Neuronal stem cell (in vitro differentiated cells): ENCODE results near the gene L3MBTL4.
A peak's percentile ranks its signal among the peaks of the same experiment; 100 is the strongest.

ENCODE experiments used
- DNase-seq: peaks from one replicate; pipeline ENCODE4 v3.0.0-alpha.2; 2013; ENCODE audit warnings: low spot score
- H2AFZ ChIP-seq: one replicate; pipeline ENCODE4 v1.6.1; 2013; ENCODE audit warnings: mild to moderate bottlenecking, low read length, inconsistent platforms
- H2AK5ac ChIP-seq: 2 replicates; pipeline ENCODE4 v1.6.1; 2013; ENCODE audit warnings: low read depth, mild to moderate bottlenecking, inconsistent platforms, low read length, moderate library complexity, mixed read lengths
- H2BK120ac ChIP-seq: 2 replicates; pipeline ENCODE4 v1.6.1; 2013; ENCODE audit warnings: low read depth, mild to moderate bottlenecking, inconsistent platforms, low read length, moderate library complexity, mixed read lengths
- H2BK12ac ChIP-seq: one replicate; pipeline ENCODE4 v1.6.1; 2013; ENCODE audit warnings: low read length, inconsistent platforms
- H2BK15ac ChIP-seq: 2 replicates; pipeline ENCODE4 v1.6.1; 2013; ENCODE audit warnings: mild to moderate bottlenecking, low read length, inconsistent platforms, mixed read lengths
- H2BK5ac ChIP-seq: one replicate; pipeline ENCODE4 v1.6.1; 2013; ENCODE audit warnings: inconsistent platforms, mild to moderate bottlenecking, low read length, moderate library complexity
- H3K14ac ChIP-seq: one replicate; pipeline ENCODE4 v1.6.1; 2013; ENCODE audit warnings: low read length, inconsistent platforms
- H3K18ac ChIP-seq: 2 replicates; pipeline ENCODE4 v1.6.1; 2013; ENCODE audit warnings: low read length, inconsistent platforms
- H3K23ac ChIP-seq: 2 replicates; pipeline ENCODE4 v1.6.1; 2013; ENCODE audit warnings: low read depth, mild to moderate bottlenecking, mixed read lengths, low read length, inconsistent platforms; ENCODE audit not compliant: poor library complexity
- H3K27ac ChIP-seq: replicated peaks from 3 replicates; pipeline ENCODE4 v1.5.1; 2013; ENCODE audit warnings: low read length, inconsistent platforms
- H3K27me3 ChIP-seq, 3 experiments: 2 replicates each; pipeline ENCODE4 v1.6.1; 2013; ENCODE audit warnings: low read length in 3 of 3, mild to moderate bottlenecking in 2 of 3, inconsistent platforms in 1 of 3, low read depth in 1 of 3, mixed read lengths in 1 of 3, moderate library complexity in 1 of 3; ENCODE audit not compliant: control insufficient read depth in 3 of 3, insufficient read depth in 3 of 3
- H3K36me3 ChIP-seq, 2 donors: replicated peaks in 1 of 2; 2 replicates each; pipeline ENCODE4 v1.6.1; 2013; ENCODE audit warnings: low read length in 2 of 2; ENCODE audit not compliant: control insufficient read depth in 2 of 2, insufficient read depth in 2 of 2
- H3K4ac ChIP-seq: 2 replicates; pipeline ENCODE4 v1.6.1; 2013; ENCODE audit warnings: inconsistent platforms, mild to moderate bottlenecking, low read length, moderate library complexity
- H3K4me1 ChIP-seq, 2 donors: 1 replicate in 1 of 2; 2 replicates in 1 of 2; pipeline ENCODE4 v1.6.1; 2013; ENCODE audit warnings: low read length in 2 of 2, low read depth in 1 of 2; ENCODE audit not compliant: control insufficient read depth in 2 of 2, insufficient read depth in 1 of 2
- H3K4me2 ChIP-seq: one replicate; pipeline ENCODE4 v1.6.1; 2013; ENCODE audit warnings: mild to moderate bottlenecking, low read length, inconsistent platforms; ENCODE audit not compliant: insufficient read depth, poor library complexity, severe bottlenecking
- H3K4me3 ChIP-seq, 2 donors: 2 replicates each; pipeline ENCODE4 v1.5.1; 2013; ENCODE audit warnings: low read length in 2 of 2, mild to moderate bottlenecking in 2 of 2, inconsistent platforms in 1 of 2, moderate library complexity in 1 of 2
- H3K79me1 ChIP-seq: one replicate; pipeline ENCODE4 v1.6.1; 2013; ENCODE audit warnings: low read depth, mild to moderate bottlenecking, inconsistent platforms, low read length, moderate library complexity
- H3K9ac ChIP-seq: one replicate; pipeline ENCODE4 v1.6.1; 2013; ENCODE audit warnings: mild to moderate bottlenecking, low read depth, low read length, inconsistent platforms; ENCODE audit not compliant: poor library complexity
- H3K9me3 ChIP-seq, 2 donors: replicated peaks in 1 of 2; 2 replicates each; pipeline versions ENCODE3 to v1.6.1; 2013; ENCODE audit warnings: low read length in 2 of 2, mild to moderate bottlenecking in 2 of 2, inconsistent platforms in 1 of 2, low read depth in 1 of 2, mixed read lengths in 1 of 2, moderate library complexity in 1 of 2; ENCODE audit not compliant: control insufficient read depth in 2 of 2, insufficient read depth in 1 of 2
- H4K8ac ChIP-seq: one replicate; pipeline ENCODE4 v1.6.1; 2013; ENCODE audit warnings: low read depth, mild to moderate bottlenecking, inconsistent platforms, low read length, moderate library complexity
- H4K91ac ChIP-seq: one replicate; pipeline ENCODE4 v1.6.1; 2013; ENCODE audit warnings: low read length, low read depth, mild to moderate bottlenecking, inconsistent platforms; ENCODE audit not compliant: poor library complexity
- WGBS, 2 donors: extraction: QIAGEN DNeasy Blood & Tissue Kit; methylation state at CpG; one replicate each; pipeline ENCODE4 v1.1.7; 2013; ENCODE audit warnings: missing lambda C conversion rate in 2 of 2, mixed read lengths in 1 of 2; ENCODE audit not compliant: insufficient read length in 2 of 2, insufficient replicate concordance in 1 of 2; ENCODE audit errors: extremely low coverage in 2 of 2; 5-methylcytosine and 5-hydroxymethylcytosine counted together

The L3MBTL4 gene

DNA sequence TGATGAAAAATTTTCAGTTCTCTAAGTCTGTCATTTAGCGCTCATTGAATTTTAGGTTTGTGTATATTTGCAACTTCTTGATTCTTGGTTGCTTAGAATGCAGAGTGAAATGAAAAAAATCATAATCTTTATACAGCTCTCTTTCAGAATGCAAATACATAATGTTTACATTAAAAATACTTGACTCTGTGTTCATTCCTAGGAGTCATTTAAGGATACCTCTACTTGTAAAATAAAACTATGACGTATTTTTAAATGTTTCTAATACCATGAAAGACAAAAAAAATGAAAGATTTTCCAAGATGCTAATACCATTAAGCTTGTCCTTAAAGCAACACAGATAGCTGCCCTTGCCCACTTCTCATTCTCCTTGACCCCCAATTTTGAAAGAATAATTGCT is 259.0 kb downstream of the L3MBTL4 start:
- H3K27ac ChIP-seq = no peak overlapping the region
- H2AFZ ChIP-seq = no peak overlapping the region
- H3K36me3 ChIP-seq = no peaks in the 10 kb centered on the region
- H4K8ac ChIP-seq = no peak overlapping the region
- no peak overlapping the region for H2AK5ac ChIP-seq
- H3K14ac ChIP-seq = no peak overlapping the region
- no peak overlapping the region for H3K23ac ChIP-seq
- no peak overlapping the region for H3K4me3 ChIP-seq
- no peak overlapping the region for H4K91ac ChIP-seq
- WGBS, 2 donors = no CpG with 5 or more reads among the region's 2 CpGs
- H2BK120ac ChIP-seq = no peak overlapping the region
- no peaks in the 10 kb centered on the region for H3K9me3 ChIP-seq
- no peak overlapping the region for H3K4ac ChIP-seq
- no peak overlapping the region for H3K4me2 ChIP-seq
- H2BK5ac ChIP-seq = no peak overlapping the region
- no peak overlapping the region for H3K18ac ChIP-seq
- no peaks in the 10 kb centered on the region for H3K27me3 ChIP-seq
- H3K79me1 ChIP-seq = no peaks in the 10 kb centered on the region
- no peaks in the 10 kb centered on the region for H3K4me1 ChIP-seq
- H2BK12ac ChIP-seq = no peak overlapping the region
- no peak for DNase-seq
- H2BK15ac ChIP-seq = no peak overlapping the region
- H3K9ac ChIP-seq = no peak overlapping the region

DNA sequence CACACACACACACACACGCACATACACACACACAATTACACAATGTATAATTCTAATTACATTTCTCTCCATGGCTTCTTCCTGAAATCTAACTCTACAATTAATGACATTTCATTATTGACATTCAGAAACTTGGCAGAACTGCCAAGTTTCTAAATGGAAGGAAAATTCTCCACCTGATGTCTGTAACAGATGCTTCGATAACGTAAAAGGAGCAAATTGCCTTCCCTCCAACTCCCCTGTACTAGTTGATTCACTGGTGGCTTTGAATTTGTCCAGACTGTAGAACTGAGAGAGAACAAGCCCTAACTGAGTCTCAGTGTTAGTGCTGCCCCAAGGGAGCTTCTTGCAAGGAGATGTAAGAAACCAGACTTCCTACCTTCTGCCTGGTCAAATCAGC is 264.3 kb downstream of the L3MBTL4 start:
- Histone ChIP-seq H3K4me1 (no peaks in the 10 kb centered on the region), H3K9me3 (no peaks in the 10 kb centered on the region), H2BK120ac (no peak overlapping the region), H3K27me3 (no peaks in the 10 kb centered on the region), H2AK5ac (no peak overlapping the region), H3K27ac (no peak overlapping the region), H3K4me2 (no peak overlapping the region), H3K23ac (no peak overlapping the region), H3K36me3 (no peaks in the 10 kb centered on the region), H3K4me3 (no peak overlapping the region), H2BK15ac (no peak overlapping the region), H3K18ac (no peak overlapping the region), H3K9ac (no peak overlapping the region), H2AFZ (no peak overlapping the region), H2BK5ac (no peak overlapping the region), H4K91ac (no peak overlapping the region), H3K14ac (no peak overlapping the region), H3K79me1 (no peaks in the 10 kb centered on the region), H3K4ac (no peak overlapping the region), H2BK12ac (no peak overlapping the region), H4K8ac (no peak overlapping the region)
- WGBS, 2 donors = no CpG with 5 or more reads among the region's 3 CpGs
- no peak for DNase-seq

- Histone ChIP-seq H3K36me3 (no peaks in the 10 kb centered on the region), H2BK15ac (peak overlapping the region; percentile 47), H2AFZ (no peak overlapping the region), H2BK12ac (no peak overlapping the region), H3K4me3 (no peak overlapping the region), H3K9me3 (no peaks in the 10 kb centered on the region), H2BK120ac (peak overlapping the region; percentile 54), H4K8ac (no peak overlapping the region), H2AK5ac (peak overlapping the region; percentile 33), H3K4me2 (no peak overlapping the region), H4K91ac (no peak overlapping the region), H3K9ac (peak overlapping the region; percentile 40), H3K27me3 (no peaks in the 10 kb centered on the region), H3K23ac (peak overlapping the region; percentile 20), H3K79me1 (no peaks in the 10 kb centered on the region), H3K27ac (no peak overlapping the region), H3K18ac (no peak overlapping the region), H3K4me1 (no peaks in the 10 kb centered on the region), H3K14ac (no peak overlapping the region), H3K4ac (no peak overlapping the region), H2BK5ac (no peak overlapping the region)
- DNase-seq = no peak
- WGBS, 2 donors = no CpG with 5 or more reads among the region's 16 CpGs
Observed at GRCh38 chr18:6146307-6146661, 268.4 kb downstream of the L3MBTL4 start.

- H4K91ac ChIP-seq = no peak overlapping the region
- no peak overlapping the region for H3K4me3 ChIP-seq
- no peak overlapping the region for H4K8ac ChIP-seq
- H2AK5ac ChIP-seq = peak overlapping the region; percentile 33
- peak overlapping the region; percentile 40 for H3K9ac ChIP-seq
- peak overlapping the region; percentile 20 for H3K23ac ChIP-seq
- H2BK120ac ChIP-seq = peak overlapping the region; percentile 54
- no peak overlapping the region for H3K4ac ChIP-seq
- no peaks in the 10 kb centered on the region for H3K9me3 ChIP-seq
- H3K27ac ChIP-seq = no peak overlapping the region
- DNase-seq = no peak
- no peaks in the 10 kb centered on the region for H3K27me3 ChIP-seq
- no peak overlapping the region for H3K14ac ChIP-seq
- peak overlapping the region; percentile 47 for H2BK15ac ChIP-seq
- H3K36me3 ChIP-seq = no peaks in the 10 kb centered on the region
- no peaks in the 10 kb centered on the region for H3K4me1 ChIP-seq
- H3K79me1 ChIP-seq = no peaks in the 10 kb centered on the region
- H2BK12ac ChIP-seq = no peak overlapping the region
- H2AFZ ChIP-seq = no peak overlapping the region
- H3K4me2 ChIP-seq = no peak overlapping the region
- peak overlapping the region; percentile 35 for H2BK5ac ChIP-seq
- no CpG with 5 or more reads among the region's 18 CpGs for WGBS, 2 donors
- peak overlapping the region; percentile 51 for H3K18ac ChIP-seq
Observed at GRCh38 chr18:6145645-6146306, 268.9 kb downstream of the L3MBTL4 start.
